Ascending aorta (tissue), 2 donors: ENCODE results near the gene IQCN. TPM values are rescaled to one million over a fixed set of nuclear protein-coding genes. Genes with fewer than 3 reads are reported as not detected.

Experiments
- DNase-seq, 2 donors: peaks; one replicate each; pipeline ENCODE4 v3.0.0-alpha.2; 2019; ENCODE audit warnings: low spot score in 2 of 2
- H3K27ac ChIP-seq, 2 donors: fragments of 200-600 bp; sonication (generic); one replicate each; pipeline ENCODE4 v1.5.1; 2016 to 2017; ENCODE audit warnings: mild to moderate bottlenecking in 1 of 2
- H3K27me3 ChIP-seq: fragments of 200-600 bp; sonication (generic); one replicate; pipeline ENCODE4 v1.5.1; 2017
- H3K36me3 ChIP-seq, 2 donors: fragments of 200-600 bp; sonication (generic); one replicate each; pipeline ENCODE4 v1.5.1; 2016
- H3K4me1 ChIP-seq, 2 donors: fragments of 200-600 bp; sonication (generic); one replicate each; pipeline ENCODE4 v1.5.1; 2016 to 2017; ENCODE audit warnings: mild to moderate bottlenecking in 1 of 2
- H3K4me3 ChIP-seq, 2 donors: fragments of 200-600 bp; sonication (generic); one replicate each; pipeline ENCODE4 v1.5.1; 2016 to 2017; ENCODE audit warnings: mild to moderate bottlenecking in 1 of 2
- H3K9me3 ChIP-seq, 2 donors: fragments of 200-600 bp; sonication (generic); one replicate each; pipeline ENCODE4 v1.5.1; 2016
- intact Hi-C: fragments of 100-400 bp; cut with DNase I; formaldehyde crosslinking; loops from one replicate; pipeline ENCODE4 v1.15.1; 2023
- total RNA-seq: library from RNA; depleted of rRNA; stranded (reverse); fragments of >200 nt; gene quantifications from one replicate; pipeline ENCODE4 v1.1.0, GENCODE V29; 2016
- TF ChIP-seq, protein P1 (sequence below), 3 experiments: fragments of 200-600 bp in 2 of 3; fragments of 450-650 bp in 1 of 3; sonication (generic) in 2 of 3; IDR thresholded peaks; one replicate each; pipeline ENCODE4 v1.5.1; 2016 to 2019; ENCODE audit warnings: antibody characterized with exemption in 3 of 3, mild to moderate bottlenecking in 1 of 3, moderate library complexity in 1 of 3

The IQCN gene
- total RNA-seq, 1 donor from 2014 or later: 51.2 TPM

DNA sequence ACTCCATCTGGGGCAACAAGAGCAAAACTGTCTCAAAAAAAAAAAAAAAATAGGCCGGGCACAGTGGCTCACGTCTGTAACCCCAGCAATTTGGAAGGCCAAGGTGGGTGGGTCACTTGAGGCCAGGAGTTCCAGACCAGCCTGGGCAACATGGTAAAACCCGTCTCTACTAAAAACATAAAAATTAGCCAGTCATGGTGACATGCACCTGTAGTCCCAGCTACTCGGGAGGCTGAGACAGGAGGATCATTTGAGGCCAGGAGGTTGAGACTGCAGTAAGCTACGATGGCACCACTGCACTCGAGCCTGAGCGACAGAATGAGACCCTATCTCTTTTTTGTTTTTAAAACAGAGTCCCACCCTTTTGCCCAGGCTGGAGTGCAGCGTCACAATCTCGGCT is 3.9 kb downstream of the IQCN start:
- no peaks in the 10 kb centered on the region for H3K9me3 ChIP-seq
- no peaks in the 10 kb centered on the region for H3K27me3 ChIP-seq
- H3K27ac ChIP-seq: no peak overlapping the region
- no peak for DNase-seq
- TF ChIP-seq, protein P1, sequence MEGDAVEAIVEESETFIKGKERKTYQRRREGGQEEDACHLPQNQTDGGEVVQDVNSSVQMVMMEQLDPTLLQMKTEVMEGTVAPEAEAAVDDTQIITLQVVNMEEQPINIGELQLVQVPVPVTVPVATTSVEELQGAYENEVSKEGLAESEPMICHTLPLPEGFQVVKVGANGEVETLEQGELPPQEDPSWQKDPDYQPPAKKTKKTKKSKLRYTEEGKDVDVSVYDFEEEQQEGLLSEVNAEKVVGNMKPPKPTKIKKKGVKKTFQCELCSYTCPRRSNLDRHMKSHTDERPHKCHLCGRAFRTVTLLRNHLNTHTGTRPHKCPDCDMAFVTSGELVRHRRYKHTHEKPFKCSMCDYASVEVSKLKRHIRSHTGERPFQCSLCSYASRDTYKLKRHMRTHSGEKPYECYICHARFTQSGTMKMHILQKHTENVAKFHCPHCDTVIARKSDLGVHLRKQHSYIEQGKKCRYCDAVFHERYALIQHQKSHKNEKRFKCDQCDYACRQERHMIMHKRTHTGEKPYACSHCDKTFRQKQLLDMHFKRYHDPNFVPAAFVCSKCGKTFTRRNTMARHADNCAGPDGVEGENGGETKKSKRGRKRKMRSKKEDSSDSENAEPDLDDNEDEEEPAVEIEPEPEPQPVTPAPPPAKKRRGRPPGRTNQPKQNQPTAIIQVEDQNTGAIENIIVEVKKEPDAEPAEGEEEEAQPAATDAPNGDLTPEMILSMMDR (IDR thresholded peaks at IDR 0.05): no peak
- H3K4me1 ChIP-seq: peaks cover under 1 to 13% of the 10 kb centered on the region in 2 donors
- H3K4me3 ChIP-seq: no peak overlapping the region
- intact Hi-C loops: loop anchor here (10.0 kb wide), 1 partner anchor 1946 kb away; the partner anchor contains the start of gene KLF2
- H3K36me3 ChIP-seq: peaks cover 17 to 43% of the 10 kb centered on the region in 2 donors

DNA sequence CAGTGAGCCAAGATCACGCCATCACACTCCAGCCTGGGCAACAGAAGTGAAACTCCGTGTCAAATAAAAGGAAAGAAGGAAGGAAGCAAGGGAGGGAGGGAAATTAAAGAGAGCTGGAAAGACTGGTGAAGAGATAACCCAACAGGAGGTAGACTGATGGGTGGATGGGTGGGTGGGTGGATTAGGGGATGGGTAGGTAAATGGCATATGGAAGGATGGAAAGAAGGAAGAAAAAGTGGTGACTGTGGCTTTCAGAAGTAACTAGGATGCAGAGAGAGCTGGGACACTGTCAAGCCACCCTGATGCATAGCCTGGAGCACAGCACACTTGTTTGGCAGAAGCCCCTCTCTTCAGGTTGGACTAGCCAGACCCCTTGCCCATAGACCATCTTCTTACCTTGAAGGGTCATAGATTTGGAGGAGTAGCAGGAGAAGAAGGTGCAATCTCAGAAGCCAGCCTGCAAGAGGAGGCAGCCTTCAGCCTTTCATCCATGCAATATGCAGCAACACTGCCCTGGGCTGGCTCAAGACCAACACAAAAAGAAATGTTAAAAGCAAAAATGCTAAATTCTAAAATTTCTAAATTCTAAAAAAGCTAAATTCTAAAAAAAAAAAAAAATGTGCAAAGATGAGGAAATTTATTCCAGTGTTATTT is 5.1 kb downstream of the IQCN start:
- H3K27ac ChIP-seq: no peak overlapping the region
- no peak overlapping the region for H3K4me3 ChIP-seq
- intact Hi-C loops: no loop called here
- TF ChIP-seq, protein P1 (IDR thresholded peaks at IDR 0.05): no peak
- no peaks in the 10 kb centered on the region for H3K9me3 ChIP-seq
- DNase-seq: no peak
- no peaks in the 10 kb centered on the region for H3K27me3 ChIP-seq
- peaks cover 0 to 2% of the 10 kb centered on the region in 2 donors for H3K4me1 ChIP-seq
- peaks cover 27 to 52% of the 10 kb centered on the region in 2 donors for H3K36me3 ChIP-seq

DNA sequence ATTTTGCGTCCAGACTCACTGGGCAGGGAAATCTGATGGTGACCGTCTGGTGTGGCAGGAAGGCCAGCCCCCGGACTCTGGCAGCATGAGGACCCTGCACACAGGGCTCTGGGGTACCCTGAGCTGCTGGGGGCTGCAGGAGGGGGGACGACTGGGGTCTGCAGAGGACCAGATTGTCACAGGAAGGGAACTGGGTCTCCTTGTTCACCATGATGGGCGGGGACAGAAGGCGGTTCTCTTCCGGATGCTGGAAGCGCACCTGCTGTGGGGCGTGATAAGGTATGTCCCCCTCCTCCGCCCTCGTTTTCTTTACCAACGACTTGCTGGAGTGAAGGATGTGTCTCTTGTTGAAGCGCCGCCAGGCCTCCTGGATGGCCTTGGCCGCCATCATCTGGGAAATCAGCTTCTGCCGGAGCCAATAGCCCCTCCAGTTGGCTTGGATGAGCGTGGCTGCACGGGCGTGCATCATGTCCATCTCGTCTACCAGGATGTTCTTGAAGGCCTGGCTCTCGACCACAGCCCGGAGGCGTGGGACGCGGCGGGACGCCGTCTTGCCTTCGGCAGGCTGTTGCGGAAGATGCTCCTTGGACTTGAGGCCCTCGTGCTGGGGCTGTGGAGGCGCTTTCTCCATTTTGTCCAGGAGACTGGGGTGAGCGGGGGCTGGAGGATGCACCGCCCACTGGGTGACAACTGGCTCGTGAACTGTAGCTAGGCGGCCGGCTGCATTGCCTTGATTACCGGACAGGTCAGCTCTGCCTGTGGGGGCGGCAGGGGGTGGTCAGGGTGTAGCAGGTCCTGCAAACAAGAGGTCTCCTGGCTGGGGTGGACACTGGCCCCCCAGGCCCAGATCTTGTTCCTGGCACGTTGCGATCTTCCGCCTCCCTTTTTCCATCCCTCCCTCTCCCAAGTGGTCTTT is 7.2 kb downstream of the IQCN start:
- Histone ChIP-seq H3K4me3 (no peak overlapping the region), H3K27me3 (no peaks in the 10 kb centered on the region), H3K27ac (no peak overlapping the region), H3K36me3 (peaks cover 28 to 66% of the 10 kb centered on the region in 2 donors), H3K4me1 (no peaks in the 10 kb centered on the region), H3K9me3 (no peaks in the 10 kb centered on the region)
- intact Hi-C loops: no loop called here
- DNase-seq: no peak
- TF ChIP-seq, protein P1 (IDR thresholded peaks at IDR 0.05): no peak

DNA sequence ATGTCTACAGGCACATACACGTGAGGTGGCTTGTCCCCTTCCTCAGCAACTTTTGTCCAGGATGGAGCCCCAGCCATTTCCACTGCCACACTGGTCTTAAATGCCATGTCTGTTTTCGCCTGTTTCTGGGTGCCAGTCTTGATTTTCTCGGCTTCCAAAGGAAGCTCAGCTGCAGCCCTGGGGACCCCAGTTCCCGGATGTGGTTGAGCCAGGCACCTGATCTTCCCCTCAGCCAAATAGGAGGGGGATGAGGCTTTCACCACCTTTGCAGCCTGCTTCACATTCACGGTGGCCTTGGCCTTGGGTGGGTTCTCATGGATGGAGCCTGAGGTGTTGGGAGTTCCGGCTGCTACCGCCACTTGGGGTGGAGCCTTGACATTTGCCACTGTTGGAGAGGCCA is 8.7 kb downstream of the IQCN start:
- no peak overlapping the region for H3K4me3 ChIP-seq
- H3K4me1 ChIP-seq: no peaks in the 10 kb centered on the region
- H3K36me3 ChIP-seq: peaks cover 28 to 66% of the 10 kb centered on the region in 2 donors
- H3K9me3 ChIP-seq: no peaks in the 10 kb centered on the region
- H3K27ac ChIP-seq: no peak overlapping the region
- TF ChIP-seq, protein P1 (IDR thresholded peaks at IDR 0.05): no peak
- H3K27me3 ChIP-seq: no peaks in the 10 kb centered on the region
- no peak for DNase-seq
- intact Hi-C loops: no loop called here

DNA sequence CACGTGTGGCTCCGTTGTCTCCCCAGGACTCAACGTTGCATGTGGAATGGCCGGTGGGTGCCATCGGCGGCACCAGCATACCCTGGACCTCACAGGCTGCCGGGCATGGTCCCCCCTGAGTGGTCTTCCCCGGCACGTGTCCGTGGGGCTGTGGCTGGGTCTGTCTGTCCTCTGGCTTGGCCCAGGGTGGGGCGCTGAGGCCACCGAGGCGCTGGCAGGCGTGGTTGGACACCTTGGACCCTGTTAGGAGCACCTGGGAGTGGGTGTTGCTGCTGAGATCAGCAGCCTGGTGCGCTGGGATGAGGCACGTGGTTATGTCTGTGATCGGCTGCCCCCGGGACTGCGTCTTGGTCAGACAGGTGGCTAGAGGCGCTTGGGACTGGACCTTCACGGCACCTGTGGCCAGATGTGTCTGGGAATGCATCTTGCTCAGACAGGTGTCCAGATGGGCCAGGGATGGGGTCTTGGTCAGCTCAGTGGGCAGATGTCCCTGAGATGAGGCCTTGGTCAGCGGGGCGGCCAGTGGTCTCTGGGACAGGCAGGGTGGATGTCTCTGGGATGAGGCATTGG is 9.2 kb downstream of the IQCN start:
- intact Hi-C loops: loop anchor here (5.0 kb wide), 1 partner anchor 137 kb away; no protein-coding TSS in a partner anchor
- no peaks in the 10 kb centered on the region for H3K27me3 ChIP-seq
- no peaks in the 10 kb centered on the region for H3K9me3 ChIP-seq
- H3K27ac ChIP-seq: no peak overlapping the region
- TF ChIP-seq, protein P1 (IDR thresholded peaks at IDR 0.05): no peak
- DNase-seq: no peak
- no peaks in the 10 kb centered on the region for H3K4me1 ChIP-seq
- peaks cover 28 to 66% of the 10 kb centered on the region in 2 donors for H3K36me3 ChIP-seq
- no peak overlapping the region for H3K4me3 ChIP-seq
